NCI-H748 (cell line): ENCODE measurements around the gene RTF2.
A peak's percentile ranks its signal among the peaks of the same experiment; 100 is the strongest.

Experiments
- DNase-seq: peaks from one replicate; lab custom pipeline; 2025; ENCODE audit not compliant: unreplicated experiment; lab: John Stamatoyannopoulos, UW

The RTF2 gene

GRCh38 chr20:56437196-56437960, 31.0 kb upstream of the RTF2 start:
- no peak for DNase-seq

DNA sequence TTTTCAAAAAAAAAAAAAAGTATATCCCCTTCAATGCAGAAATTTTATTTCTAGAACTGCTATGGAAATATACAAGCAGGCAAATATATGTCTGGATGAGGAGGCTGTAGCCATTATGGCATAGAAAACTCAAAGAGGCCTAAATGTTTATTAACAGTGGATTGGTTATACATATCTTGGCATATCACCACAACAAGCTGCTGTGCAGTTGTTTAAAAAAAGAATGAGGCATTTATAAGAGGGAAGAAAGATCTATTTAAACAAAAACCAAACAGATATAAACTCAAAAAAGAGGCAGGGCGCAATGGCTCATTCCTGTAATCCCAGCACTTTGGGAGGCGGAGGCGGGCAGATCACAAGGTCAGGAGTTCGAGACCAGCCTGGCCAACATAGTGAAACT, 30.1 kb upstream of the RTF2 start:
- no peak for DNase-seq

- no peak for DNase-seq
Measured at GRCh38 chr20:56439771-56440291, 28.6 kb upstream of the RTF2 start.

GRCh38 chr20:56440346-56441007, 27.9 kb upstream of the RTF2 start:
- DNase-seq = no peak

- DNase-seq = no peak
Measured at GRCh38 chr20:56442389-56443365, 25.8 kb upstream of the RTF2 start.

DNA sequence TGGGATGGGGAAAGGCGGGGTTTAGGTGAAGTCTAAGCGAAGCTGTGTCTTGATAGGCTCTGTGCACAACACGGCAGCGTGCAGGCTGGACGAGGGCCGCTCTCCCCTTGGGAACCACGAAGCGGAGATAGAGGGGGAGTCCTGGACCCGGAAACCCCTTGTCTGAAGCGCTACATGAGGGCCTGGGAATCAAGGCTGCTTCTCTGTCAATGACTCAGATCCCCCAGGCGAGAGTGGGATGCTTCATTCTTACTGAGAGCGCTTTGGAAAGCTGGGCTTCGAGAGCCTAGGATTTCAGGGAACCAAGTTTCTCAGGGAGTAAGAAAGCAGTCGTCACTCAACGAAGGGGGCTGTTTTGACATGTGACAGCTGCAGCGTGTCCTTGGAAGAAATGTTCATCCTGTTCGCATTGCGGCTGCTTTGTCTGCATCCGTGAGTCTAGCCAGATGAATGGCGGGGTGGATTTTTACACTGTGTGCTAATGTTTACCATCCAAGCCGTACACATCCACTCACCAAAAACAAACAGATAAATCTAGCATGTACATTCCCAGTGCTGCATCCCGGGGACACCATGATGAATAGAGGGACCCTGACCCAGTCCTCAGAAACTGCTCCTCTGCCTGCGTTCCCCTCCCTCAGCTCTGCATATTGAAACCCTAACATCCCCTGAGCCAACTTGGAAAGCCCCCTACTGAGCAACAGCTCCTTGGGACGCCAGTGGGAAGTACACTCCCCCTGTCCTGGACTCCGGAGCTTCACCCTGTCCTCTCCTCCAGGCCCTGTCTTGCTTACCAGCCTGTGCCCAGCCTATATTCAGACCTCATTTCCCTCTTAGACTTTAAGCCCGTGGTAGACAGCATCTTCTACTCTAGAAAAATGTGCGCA, 24.5 kb upstream of the RTF2 start:
- DNase-seq = peak; percentile 5

DNA sequence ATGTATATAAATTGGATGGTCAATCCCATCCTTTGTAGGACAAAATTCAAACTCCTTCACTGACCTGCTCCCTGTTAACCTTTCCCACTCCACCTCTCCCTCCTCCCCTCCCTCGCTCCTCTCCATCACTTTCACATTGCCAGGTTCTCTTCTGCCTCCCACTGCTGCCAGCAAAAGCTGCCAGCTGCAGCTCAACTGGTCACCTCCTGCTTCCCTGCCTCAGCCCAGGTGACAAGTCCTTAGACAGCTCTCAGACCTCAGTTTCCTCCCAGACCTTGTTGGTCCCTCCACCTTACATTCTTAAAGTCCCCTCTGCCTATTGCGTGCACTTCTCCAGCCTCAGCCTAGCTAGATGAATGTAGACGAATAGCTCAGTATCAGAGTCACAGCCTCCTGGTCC, 23.3 kb upstream of the RTF2 start:
- no peak for DNase-seq

GRCh38 chr20:56445540-56445939, 22.9 kb upstream of the RTF2 start:
- no peak for DNase-seq

GRCh38 chr20:56447227-56447626, 21.2 kb upstream of the RTF2 start:
- no peak for DNase-seq

GRCh38 chr20:56449459-56449858, 19.0 kb upstream of the RTF2 start:
- no peak for DNase-seq

DNA sequence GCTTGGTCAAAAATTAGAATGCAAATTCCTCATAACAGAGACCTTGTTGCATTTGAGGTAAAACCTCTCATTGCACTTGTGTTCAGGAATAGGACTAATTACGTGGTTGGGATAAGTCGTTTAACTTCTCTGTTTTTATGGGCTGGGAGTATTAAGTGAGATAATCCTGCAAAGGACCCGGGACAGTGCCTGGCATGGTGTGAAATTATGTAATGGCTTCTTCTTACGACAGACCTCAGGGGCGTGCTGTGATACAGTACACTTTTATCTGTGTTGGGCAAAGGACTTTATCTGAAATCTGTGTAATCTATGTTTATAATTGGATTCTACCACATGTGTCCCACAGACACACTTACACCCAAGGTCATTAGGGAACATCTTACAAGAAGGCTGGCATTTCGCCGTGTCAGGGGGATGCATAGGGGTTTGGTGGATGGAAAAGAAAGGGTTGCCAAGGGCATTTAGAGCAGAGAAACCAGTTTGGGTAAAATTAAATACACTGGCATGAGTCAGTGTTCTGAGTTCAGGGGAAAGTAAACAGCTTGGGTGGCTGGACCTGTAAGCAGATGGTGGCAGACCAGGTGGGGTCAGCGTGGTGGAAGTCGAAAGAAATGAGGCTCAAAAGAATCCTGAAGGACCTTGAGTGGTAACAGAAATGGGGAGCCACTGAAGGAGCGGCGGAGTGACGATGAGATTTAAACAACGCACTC, 17.2 kb upstream of the RTF2 start:
- no peak for DNase-seq

DNA sequence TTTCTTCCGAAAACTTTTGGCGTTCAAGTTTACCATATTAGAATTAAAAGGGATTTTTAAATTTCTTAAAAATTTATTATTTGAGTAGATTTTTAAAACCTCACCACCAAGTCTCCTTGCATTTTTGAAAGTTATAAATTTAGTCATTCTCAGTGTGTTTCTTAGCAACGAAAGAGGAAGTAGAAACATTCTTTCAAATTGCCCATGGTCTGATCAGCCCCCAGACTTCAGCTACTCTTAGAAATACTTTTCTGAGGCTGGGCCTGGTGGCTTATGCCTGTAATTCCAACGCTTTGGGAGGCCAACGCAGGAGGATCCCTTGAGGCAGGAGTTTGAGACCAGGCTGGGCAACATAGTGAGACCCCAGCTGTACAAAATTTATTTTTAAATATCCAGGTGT, 15.1 kb upstream of the RTF2 start:
- no peak for DNase-seq

DNA sequence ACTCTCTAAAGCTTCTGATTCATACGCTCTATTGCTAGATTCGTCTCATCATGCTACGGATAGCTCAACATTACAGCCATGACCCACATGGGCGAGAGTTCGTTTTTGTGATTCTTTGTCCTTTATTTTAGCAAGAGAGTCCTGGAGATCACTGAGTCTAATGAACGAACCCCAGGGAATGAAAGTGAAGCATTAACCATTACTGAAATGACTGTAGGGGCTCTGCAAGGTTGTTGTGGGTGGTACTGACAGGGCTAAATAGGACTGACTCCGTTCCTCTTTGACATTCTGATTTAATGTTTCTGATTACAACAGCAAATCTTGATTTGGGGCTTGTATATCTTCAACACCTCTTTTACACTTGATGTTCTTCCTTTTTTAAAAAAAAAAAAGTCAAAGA, 13.7 kb upstream of the RTF2 start:
- DNase-seq = no peak

DNA sequence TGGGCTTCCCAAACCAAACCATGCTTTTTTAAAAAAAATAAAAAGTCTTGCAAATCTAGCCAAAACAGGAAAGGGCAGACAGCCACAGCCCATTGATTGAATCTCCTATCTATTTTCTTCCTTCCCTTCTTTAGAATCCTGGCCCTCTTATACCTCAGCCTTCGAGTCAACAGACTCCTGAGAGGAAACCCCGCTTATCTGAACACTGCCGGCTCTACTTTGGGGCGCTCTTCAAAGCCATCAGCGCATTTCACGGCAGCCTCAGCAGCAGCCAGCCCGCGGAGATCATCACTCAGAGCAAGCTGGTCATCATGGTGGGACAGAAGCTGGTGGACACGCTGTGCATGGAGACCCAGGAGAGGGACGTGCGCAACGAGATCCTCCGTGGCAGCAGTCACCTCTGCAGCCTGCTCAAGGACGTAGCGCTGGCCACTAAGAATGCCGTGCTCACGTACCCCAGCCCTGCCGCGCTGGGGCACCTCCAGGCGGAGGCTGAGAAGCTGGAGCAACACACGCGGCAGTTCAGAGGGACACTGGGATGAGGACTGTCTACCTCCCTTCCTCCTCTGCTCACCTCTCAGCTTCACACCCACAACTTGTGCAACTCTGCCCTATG, 10.1 kb upstream of the RTF2 start:
- peak; percentile 36 for DNase-seq

DNA sequence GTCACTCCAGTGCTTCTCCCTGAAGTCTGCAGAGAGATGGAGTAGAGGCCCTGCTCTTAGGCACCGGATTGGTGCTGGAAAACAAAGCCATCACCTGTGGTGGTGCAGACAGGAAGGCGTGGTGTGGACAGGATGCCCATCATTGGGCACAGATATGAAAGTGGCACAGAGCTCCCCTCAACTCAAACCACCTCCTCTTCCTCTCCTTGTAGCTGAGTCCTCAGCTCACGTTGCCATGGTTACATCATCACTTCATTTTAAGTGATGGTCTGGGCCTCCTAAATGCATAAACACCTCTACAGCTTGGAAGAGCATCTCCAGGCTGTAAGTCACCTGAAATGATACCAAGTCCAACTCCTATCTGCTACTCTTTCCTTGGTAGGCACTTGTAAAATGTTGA, 8.0 kb upstream of the RTF2 start:
- DNase-seq = peak; percentile 0

DNA sequence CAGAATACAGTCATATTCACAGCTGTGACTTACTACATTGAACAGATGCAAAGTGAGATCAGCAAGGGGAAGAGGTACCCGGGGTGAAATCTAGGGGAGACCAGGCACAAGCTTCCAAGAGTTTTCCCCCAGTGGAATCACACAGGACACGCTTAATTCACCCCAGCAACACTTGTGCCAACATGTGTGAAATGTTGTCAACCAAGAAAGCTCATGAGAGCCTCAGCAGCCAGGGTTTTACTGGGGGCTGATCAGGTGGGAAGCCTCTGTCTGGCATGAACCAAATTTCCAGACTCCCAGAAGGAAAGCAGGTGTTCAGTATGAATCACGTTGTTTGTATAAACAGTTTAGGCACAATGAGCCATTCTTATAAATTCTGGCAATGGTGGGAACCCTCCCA, 6.9 kb upstream of the RTF2 start:
- no peak for DNase-seq

- DNase-seq = no peak
Measured at GRCh38 chr20:56463428-56463827, 5.0 kb upstream of the RTF2 start.

DNA sequence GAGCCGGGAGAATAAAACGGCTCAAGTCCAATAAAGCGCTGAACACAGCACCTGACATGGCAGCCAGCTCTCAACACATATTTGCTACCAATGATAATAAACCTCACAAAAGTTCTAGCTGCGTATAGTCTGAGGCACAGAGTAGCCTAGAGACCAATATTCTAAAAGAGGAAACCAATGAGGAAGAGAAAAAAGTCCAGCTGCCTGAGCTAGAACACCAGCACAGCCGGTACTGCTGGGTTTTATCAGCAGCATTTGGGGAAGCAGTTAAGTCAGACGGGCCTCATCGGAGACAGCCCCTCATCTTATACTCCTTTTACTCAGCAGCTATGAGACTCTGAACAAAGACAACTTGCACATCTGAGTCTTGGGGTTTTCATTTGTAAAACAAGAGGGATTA, 2.4 kb upstream of the RTF2 start:
- no peak for DNase-seq

- DNase-seq = no peak
Measured at GRCh38 chr20:56467968-56468315, 485 bp upstream of the RTF2 start.

DNA sequence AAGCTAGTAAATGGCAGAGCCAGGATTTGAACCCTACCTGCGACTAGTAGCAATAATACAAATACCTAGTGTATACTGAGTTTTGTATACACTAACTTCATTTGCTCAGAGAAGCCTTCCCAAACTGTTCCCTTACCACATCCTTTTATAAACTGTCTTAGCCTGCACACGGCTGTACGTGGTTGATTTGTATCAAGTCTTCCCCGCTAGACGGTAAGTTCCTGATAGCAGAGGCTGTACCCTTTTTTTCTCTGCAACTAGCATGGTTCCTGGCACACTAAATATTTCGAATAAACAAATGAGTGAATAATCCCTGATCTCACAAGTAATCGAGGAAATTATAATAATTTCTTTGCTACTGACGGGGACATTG, 636 bp downstream of the RTF2 start:
- no peak for DNase-seq
